NCI-H128 (cell line): ENCODE results near the gene RASL10A.
"Not testable (repeated sequence)": the region's sequence is repeated elsewhere in the genome, so short reads cannot be mapped to it uniquely, and the experiment has no call there.

ENCODE experiments used
- DNase-seq: peaks from one replicate; lab custom pipeline; 2025; ENCODE audit not compliant: unreplicated experiment; lab: John Stamatoyannopoulos, UW

RASL10A gene, protein sequence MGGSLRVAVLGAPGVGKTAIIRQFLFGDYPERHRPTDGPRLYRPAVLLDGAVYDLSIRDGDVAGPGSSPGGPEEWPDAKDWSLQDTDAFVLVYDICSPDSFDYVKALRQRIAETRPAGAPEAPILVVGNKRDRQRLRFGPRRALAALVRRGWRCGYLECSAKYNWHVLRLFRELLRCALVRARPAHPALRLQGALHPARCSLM

DNA sequence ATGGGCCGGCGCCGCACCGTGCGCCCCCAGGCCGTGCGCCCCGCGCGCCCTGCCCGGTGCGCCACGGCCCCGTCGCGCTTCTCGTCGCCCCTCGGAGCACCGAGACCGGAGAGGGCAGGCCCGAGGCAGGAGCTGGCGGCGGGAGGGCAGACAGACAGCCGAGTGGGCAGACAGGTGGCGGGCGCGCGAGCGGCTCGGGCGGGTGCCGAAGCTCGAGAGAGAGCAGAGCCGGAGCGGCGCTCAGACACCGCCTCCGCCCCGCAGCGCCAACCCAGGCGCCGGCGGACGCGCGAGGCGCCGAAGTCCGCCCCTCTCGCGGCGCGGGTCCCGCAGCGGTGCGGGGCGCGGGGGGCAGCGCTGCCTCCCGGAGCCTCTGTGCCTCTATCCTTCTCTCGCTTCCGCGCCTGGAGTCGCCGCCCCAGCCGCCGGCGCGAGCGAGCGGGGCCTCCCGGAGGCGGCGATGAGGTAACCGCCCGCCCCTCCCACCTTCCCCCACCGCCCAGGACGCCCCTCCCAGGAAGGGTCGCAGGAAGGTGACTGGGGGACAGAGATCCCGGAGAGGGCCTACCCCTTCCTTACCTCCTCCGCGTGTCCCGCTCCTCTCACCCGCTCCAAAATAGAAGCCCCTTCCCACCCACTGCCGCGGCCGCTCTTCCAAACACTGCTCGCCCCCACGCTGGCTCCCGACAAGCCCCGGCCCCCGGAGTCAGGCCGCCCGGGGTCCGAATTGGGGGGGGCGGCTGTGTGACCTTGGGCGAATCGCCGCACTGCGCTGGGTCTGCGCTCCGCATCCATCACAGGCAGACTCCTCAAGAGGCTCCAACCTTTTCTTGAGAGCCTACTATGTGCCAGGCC is at the start of gene RASL10A:
Gene RASL10A (minus strand): TSS at position 412 of the 855 bp plus-strand sequence. CDS start 451 bp downstream, outside the sequence.
- DNase-seq: no peak

DNA sequence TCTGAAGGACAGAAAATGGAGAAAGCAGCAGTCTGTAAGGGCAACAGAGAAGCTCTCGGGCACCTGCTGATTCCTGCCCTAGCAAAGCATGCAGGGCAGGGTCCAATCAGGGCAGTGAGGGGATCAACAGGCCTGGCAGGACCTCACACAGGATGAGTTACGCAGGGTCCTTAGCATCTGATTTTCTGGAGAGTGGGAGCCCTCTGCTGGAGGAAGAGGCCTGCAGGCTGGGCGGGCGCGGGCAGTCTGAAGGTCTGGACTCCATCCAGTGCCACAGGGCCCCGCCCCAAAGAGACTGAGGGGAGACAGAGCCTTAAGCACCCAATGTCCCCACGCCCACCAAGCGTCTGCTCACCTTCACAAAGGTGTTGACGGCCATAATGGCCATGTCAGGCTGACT is 44.0 kb upstream of the RASL10A start:
- no peak for DNase-seq

DNA sequence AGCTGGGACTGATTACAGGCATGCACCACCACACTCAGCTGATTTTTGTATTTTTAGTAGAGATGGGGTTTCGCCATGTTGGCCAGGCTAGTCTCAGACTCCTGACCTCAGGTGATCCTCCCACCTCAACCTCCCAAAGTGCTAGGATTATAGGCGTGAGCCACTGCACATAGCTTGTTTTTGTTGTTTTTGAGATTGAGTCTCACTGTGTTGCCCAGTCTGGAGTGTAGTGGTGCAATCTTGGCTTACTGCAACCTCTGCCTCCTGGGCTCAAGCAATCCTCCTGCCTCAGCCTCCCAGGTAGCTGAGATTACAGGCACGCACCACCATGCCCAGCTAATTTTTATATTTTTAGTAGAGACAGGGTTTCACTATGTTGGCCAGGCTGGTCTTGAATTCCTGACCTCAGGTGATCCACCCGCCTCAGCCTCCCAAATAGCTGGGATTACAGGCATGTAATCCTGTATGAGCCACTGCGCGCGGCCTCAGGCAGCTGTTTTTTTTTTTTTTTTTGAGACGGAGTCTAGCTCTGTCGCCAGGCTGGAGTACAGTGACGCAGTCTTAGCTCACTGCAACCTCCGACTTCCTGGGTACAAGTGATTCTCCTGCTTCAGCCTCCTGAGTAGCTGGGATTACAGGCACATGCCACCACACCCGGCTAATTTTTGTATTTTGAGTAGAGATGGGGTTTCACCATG is 41.8 kb upstream of the RASL10A start:
- DNase-seq: not testable (repeated sequence)

DNA sequence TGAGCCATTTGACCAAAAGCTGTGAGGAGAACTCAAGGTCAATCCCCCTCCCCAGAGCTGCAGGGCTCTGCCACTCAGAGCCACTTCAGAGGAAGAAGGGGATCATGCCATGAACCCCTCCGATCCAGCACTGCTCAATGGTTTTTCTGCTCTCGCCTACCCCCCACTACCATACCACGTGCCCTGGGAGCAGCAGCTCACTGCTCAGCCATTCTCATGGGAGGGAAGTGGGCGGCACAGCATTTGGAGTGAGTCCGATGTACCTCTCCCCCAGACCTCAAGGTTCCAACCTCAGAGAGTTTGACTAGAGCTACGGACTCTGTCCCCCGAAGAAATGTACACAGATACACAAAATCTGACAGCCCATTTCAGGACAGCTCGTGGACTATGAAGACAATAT is 38.4 kb upstream of the RASL10A start:
- DNase-seq: no peak

DNA sequence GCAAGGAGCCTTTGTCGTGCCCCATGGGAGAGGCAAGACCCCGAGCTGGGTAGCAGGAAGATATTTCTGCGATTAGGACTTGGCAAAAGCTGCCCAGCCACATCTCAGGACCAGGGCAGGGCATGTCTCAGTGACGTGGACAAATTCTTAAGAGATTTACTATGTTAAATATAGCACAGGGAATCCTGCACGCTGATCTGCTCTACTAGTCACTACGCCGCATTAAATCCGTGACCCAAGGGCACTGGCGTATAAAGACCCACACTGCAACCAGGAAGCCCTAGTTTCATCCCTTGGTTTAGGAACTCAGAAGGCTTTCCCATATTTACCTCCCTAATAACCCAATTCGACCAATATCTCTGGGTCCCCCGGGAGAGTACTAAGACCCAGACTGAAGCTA is 37.8 kb upstream of the RASL10A start:
- no peak for DNase-seq

DNA sequence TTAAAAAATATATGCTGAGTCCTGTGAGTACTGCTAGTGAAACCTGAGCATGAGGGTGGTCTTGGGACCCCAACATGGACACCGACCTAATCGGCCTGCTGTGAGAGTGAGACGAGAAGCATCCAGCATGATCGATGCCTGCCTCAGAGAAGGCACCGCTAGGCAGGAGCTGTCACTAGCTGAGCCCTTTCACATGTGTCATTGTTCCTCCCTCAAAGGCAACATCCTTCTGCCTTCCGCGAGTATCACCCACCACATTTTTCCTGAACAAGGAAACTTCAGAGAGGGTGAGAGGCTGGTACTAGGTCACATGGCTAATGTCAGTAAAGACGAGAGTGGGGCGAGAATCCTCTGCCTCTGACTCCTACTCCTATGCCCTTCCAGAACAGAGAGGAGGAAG is 37.3 kb upstream of the RASL10A start:
- DNase-seq: no peak

DNA sequence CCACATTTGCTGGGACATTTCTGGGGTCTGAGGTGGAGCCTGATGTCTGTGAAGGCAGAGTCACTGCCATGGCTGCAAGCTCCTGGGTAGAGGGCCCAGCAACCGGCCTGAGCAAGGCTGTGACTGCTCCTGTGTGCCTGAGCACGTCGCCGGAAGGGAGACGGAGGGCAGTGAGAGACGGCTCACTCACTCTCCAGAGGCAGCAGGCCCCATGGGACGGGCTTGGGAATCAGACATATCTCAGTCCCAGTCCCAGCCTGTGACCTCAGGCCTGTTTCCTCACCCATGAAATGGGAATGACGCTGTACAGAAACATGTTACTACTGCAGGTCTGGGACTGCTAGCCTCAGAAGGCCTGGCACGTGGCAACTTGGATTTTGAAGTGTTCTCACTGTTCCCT is 36.4 kb upstream of the RASL10A start:
- DNase-seq: no peak

DNA sequence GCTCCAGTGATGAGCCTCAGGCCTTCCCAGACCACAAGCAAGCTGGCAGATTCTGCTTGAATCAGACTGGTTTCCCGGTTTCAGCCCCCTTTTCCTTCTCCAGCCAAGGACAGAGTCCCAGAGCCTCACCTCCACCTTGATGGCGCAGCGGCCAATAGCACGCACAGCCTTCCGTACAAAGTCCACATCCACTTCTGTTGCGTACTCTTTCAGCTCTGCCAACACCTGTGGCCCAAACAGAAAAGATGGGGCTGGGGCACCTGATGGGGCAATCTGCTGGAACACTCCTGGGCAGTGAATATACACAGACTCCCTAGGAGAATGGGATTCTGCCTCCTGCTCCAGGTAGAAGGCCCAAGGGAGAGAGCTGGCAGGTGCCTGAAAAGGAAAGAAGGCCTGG is 35.5 kb upstream of the RASL10A start:
- DNase-seq: no peak

DNA sequence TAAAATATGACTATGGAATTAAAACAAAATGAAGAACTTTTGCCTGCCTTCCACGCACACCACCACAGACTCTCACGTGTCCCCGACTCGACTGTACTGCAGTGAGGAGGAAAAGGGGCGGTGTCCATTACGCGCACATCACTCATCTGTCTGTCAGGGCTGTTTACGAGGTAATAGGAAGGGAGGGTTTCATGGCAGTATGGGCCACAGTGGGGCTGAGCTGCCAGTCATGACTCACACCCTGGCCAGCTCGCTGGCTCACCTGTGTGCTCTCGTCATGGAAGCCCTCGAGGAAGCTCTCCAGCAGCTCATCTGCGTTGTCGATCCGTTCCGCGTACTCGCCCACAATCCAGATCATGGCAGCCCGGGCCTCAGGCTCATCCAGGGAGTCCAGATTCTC is 33.5 kb upstream of the RASL10A start:
- no peak for DNase-seq

DNA sequence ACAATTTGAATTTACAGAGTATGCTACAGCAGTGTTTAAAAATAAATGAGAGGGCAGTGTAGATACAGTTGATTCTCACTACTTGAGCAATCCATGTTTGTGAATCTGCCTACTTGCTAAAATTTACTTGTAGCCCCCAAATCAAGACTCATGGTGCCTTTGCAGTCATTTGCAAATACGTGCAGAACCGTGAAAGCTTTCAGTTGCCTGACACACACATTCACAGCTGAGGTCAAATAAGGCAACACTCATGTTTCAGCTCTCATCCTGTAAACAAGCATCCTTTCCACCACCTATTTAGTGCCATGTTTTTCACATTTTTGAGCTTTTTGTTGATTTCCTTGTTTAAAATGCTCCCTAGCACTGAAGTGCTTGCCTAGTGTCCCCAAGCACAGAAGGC is 32.5 kb upstream of the RASL10A start:
- DNase-seq: no peak

DNA sequence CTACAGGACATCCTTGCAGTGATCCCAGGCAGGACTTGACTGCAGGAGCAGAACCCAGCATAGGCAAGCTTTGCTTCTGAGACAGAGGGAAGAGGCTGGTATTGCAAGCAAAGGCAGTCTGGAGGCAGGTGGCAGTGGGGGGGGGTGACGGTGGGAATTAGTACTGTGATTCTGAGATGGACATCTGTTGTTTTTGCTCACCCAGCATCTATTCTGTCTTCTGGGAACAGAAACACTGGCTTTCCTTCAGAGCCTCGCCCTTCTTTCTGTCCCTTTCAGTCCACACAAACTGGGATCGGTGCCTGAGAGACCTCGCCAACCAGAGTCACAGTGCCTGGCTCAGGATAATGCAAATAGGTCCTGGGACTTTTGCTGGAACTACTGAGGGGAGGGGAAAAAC is 31.2 kb upstream of the RASL10A start:
- no peak for DNase-seq

DNA sequence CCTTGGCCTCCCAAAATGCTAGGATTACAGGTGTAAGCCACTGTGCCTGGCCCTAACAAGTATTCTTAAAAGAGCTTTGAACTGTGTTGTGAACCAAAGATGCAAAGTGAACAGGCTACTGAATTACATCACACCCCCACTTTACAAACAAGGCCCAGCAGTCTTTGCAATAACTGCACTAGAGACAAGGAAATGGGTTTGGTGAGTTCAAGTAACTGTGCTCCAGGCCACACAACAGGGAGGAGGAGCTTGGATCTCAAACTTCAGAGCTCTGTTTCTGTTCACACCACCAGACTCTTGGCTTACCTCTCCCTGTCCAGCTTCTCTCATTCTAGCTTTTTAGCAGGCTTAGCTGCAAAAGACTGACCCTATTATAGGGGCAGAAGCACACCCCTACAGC is 30.4 kb upstream of the RASL10A start:
- no peak for DNase-seq

DNA sequence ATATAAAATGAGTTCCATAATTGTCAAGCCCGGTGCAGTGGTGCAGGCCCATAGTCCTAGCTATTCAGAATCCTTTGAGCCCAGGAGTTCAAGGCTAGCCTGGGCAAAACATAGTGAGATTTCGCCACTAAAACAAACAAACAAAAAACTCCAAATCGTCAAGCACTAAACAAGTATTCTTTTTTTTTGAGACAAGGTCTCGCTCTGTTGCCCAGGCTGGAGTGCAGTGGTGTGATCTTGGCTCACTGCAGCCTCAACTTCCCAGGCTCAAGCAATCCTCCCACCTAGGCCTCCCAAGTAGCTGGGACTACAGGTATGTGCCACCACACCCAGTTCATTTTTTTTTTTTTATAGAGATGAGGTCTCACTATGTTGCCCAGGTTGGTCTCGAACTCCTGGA is 29.4 kb upstream of the RASL10A start:
- DNase-seq: not testable (repeated sequence)

DNA sequence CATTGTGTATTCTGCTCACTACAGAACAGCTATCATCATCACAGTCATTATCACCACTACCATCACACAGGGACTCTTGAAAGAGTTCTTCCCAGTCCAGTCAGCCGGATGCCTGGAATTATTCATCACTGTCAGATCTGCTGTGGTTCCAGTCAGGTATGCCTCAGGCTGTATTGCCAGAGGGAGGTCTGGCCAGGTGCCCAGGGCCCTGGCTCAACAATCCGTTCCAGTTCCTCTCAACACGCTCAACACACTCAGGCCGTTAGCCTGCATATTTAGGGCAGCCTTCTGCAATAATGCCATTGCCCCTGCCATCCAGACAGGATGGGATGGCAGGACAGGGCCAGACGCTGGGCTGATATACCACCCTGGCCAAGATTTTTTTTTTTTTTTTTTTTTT is 28.6 kb upstream of the RASL10A start:
- peak; percentile 14 for DNase-seq

DNA sequence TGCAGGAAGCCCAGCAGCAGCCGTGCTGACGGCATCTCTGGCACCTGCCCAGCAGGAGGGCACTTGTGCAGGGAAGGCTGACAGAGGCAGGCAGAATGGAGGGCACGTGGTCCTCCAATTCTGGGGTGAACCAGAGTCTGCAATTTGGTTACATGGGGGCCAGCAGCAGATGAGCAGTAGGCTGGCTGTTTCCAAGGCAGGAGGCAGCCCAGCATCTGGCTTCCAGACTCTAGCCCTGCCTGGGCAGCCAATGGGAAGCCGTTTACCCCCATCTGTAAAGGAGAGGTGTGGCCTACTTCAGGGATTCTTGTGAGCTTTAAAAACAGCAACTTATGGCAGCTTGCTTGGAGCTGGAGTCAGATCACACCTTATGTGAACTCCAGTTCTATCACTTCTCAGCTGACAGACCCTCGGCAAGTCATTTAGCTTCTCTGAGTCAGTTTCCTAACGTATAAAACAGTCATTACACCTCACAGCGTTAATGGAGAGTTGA is 27.9 kb upstream of the RASL10A start:
- no peak for DNase-seq

DNA sequence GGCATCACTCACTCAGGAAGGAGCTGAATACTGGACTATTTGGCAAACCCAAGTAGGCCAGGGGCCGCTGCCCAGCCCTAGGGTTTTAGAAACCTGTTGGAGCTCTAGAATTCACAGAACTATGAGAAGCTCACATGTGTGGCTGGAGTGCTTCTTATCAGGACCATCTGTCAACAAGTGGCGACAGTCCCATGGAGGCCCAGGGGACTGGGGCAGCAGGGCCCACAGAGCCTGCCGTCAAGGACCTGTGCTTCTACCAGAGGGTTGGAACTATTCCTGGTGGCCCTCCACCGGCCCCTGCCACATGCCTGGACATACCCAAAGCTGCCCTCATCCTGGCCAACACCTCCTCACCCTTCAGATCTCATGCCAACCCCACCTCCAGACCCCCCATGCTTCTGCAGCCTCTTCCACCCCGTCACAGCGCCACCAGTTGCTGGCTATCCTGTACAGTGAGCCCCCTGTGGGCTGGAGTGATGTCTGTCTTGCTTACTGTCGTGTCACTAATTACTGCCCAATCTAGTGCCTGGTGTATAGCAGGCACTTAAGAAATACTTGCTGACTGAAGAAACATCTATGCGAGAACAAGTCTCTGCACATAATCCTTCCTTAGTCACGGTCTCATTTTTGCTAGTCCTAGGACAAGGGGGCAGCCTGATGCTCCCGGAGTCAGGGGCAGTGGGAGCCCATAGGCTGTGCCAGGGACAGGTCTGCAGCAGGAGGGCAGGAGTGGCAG is 27.2 kb upstream of the RASL10A start:
- no peak for DNase-seq

DNA sequence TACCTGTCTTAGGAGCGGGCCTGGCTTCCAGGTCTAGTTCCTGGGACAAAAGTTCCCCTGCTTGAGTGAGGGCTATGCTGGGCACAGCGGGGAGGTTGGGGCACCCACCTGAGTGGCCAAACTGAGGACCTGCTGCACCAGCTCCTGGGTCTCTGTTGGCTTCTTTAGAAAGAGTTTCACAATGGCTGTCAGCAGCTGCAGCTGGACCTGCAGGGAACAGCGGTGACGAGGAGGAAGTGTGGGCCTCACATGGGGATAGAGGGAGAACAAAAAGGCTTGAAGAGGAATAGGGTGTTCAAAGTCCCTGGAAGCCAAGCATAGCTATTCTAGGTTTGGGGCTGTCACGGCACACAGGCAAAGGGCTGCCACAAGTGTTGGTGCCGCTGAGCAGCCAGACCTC is 26.7 kb upstream of the RASL10A start:
- no peak for DNase-seq

DNA sequence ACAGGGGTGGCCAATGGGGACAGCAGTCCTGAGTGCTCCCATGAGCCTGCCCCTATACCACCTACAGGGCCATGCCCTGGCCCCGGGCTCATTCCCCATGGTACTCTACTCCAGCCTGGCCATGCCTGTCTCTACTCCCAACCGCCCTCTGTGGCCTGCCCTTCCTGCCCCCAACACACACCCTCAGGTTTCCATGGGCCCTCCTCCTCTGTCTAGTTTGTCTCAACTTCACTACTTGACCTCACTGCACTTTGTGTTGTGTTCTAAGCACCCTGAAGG is 26.3 kb upstream of the RASL10A start:
- DNase-seq: no peak

DNA sequence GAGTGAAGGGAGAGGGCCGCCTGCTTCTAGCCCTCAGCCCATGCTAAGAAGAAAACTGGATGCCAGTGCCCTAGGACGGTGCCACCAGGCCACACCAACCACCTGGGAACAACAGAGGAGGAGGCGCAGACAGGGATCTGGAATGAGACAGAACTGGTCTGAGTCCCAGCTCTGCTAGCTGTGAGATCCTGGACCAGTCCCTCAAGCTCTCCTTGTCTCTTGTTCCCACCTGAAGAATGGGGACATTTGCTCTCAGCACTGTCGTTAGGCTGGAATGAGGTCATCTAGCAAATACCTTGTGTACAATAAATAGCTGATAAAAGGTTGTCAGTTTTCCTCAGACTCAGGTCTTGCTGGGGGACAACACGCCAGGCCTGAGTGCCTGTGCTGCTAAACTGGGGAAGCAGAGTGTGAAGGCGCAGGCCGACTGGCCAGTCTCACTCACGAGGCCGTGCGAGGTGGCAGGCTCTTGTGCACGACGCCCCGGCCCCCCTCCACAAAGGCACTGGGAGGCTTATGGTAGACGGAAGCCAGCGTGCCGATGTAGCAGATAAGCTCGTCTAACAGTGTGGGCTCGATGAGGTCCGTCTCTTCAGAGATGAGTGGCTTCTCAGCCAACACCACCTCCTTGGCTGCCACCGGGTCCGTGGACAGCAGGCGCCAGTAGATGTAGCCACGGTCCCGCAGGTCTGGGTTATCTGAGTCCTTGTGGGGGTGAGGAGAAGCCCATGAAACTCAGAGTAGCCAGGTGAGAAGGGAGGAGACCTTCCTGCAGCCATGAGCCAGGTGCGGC is 25.8 kb upstream of the RASL10A start:
- DNase-seq: no peak

DNA sequence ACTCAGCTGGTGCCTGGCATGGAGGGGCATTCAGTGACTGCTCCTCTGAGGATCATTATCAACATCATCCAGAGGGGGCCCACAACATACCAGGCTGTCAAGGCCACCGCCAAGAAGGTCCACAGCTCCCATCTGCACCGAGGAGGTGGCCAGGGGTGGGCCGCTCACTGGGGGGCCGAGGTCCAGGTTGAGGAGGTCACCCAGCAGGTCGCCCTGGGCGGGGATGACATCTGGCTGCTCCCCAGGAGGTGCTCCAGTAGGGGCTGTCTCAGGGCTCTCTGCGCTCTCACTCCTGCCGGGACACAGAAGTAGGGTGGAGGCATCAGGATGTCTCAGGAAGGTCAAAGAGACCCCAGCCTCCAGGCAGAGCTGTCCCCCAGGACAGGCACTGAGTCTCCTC is 25.1 kb upstream of the RASL10A start:
- DNase-seq: no peak
